GM04504 (cell line): ENCODE data around the gene TRERF1.
"Not testable (repeated sequence)": the region's sequence is repeated elsewhere in the genome, so short reads cannot be mapped to it uniquely, and the experiment has no call there.

Source experiments
- DNase-seq: peaks from one replicate; pipeline ENCODE4 v3.0.0-alpha.2; 2012; ENCODE audit warnings: low read depth

The TRERF1 gene

GRCh38 chr6:42220807-42221206, 230.9 kb downstream of the TRERF1 start:
- no peak for DNase-seq

- peak; percentile 82 for DNase-seq
Observed at GRCh38 chr6:42217519-42218367, 234.0 kb downstream of the TRERF1 start, which contains the start of gene MRPS10. TSS of gene MRPS10 (minus strand) at chr6:42217861. CDS start at chr6:42217849, 12 bp downstream.

- DNase-seq: no peak
Observed at GRCh38 chr6:42217157-42217518, 234.6 kb downstream of the TRERF1 start.

- not testable (repeated sequence) for DNase-seq
Observed at GRCh38 chr6:42216495-42216894, 235.2 kb downstream of the TRERF1 start.

- DNase-seq: no peak
Observed at GRCh38 chr6:42212442-42212841, 239.3 kb downstream of the TRERF1 start.

- no peak for DNase-seq
Observed at GRCh38 chr6:42211726-42212125, 240.0 kb downstream of the TRERF1 start.

GRCh38 chr6:42210551-42210950, 241.2 kb downstream of the TRERF1 start:
- no peak for DNase-seq

- not testable (repeated sequence) for DNase-seq
Observed at GRCh38 chr6:42207559-42207958, 244.2 kb downstream of the TRERF1 start.

GRCh38 chr6:42204768-42205282, 246.9 kb downstream of the TRERF1 start:
- DNase-seq: no peak

GRCh38 chr6:42203183-42203582, 248.5 kb downstream of the TRERF1 start:
- no peak for DNase-seq

GRCh38 chr6:42202131-42202915, 249.4 kb downstream of the TRERF1 start:
- not testable (repeated sequence) for DNase-seq

- no peak for DNase-seq
Observed at GRCh38 chr6:42201382-42201781, 250.3 kb downstream of the TRERF1 start.

GRCh38 chr6:42200035-42200434, 251.7 kb downstream of the TRERF1 start:
- peak; percentile 91 for DNase-seq

GRCh38 chr6:42199106-42199981, 252.4 kb downstream of the TRERF1 start:
- DNase-seq: no peak

GRCh38 chr6:42197555-42198362, 254.0 kb downstream of the TRERF1 start:
- peak; percentile 67 for DNase-seq

GRCh38 chr6:42195415-42195814, 256.3 kb downstream of the TRERF1 start:
- DNase-seq: no peak

GRCh38 chr6:42194056-42194455, 257.7 kb downstream of the TRERF1 start:
- no peak for DNase-seq

- no peak for DNase-seq
Observed at GRCh38 chr6:42193491-42193894, 258.2 kb downstream of the TRERF1 start.

GRCh38 chr6:42192385-42192784, 259.3 kb downstream of the TRERF1 start:
- DNase-seq: not testable (repeated sequence)

GRCh38 chr6:42190554-42191183, 261.1 kb downstream of the TRERF1 start:
- peak; percentile 61 for DNase-seq
